ENCODE data around the gene CALR3. TPM values are rescaled to one million over a fixed set of nuclear protein-coding genes. Genes with fewer than 3 reads are reported as not detected.

CALR3 gene
- total RNA-seq, 4 donors from 2014 or later, result not detected

DNA sequence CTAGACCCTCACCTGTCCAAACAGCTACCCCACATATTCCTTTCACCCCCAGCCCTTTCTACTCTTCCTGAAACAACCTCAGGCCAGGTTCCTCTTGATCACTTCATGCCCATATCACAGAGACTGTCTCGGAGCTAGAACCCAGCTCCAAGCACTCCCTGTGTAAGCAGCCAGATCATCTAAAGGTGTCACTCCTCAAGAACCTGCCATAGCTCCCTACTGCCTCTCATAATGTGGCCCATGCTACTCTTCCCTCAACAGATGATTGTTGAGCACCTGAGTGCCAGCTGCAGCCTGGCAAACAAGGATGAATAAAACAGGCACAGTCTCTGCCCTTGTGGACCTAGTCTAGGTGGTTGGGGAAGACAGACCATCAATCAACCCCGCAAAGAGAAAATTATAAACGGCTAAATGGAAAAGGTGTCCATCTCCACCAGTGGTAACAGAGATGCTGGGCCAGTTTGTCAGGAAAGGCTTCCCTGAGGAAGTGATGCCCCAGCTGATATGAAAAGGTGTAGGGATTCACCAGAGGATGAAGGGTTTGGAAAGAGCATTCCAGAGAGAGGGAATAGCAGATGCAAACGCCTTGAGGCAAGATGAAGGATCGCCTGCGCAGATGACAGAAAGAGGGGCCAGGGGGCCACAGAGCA is 32.5 kb downstream of the CALR3 start:
- Histone ChIP-seq H3K9me3 (no peaks in the 10 kb centered on the region), H3K4me1 (peaks cover 66 to 76% (median 70%) of the 10 kb centered on the region in 4 donors), H3K27me3 (no peaks in the 10 kb centered on the region), H3K4me3 (no peak overlapping the region), H3K27ac (replicated peaks in 1 of 4) (no peak overlapping the region), H3K36me3 (peaks cover 0 to 4% (median 0%) of the 10 kb centered on the region in 4 donors)
- intact Hi-C loops (cut with DNase I), result no loop called here
- no peak for DNase-seq (ENCODE audit: extremely low spot score)
- 74% methylated on average over 6 of the region's 6 CpGs for WGBS
- no peak for TF ChIP-seq POLR2AphosphoS5 (IDR thresholded peaks at IDR 0.05)

DNA sequence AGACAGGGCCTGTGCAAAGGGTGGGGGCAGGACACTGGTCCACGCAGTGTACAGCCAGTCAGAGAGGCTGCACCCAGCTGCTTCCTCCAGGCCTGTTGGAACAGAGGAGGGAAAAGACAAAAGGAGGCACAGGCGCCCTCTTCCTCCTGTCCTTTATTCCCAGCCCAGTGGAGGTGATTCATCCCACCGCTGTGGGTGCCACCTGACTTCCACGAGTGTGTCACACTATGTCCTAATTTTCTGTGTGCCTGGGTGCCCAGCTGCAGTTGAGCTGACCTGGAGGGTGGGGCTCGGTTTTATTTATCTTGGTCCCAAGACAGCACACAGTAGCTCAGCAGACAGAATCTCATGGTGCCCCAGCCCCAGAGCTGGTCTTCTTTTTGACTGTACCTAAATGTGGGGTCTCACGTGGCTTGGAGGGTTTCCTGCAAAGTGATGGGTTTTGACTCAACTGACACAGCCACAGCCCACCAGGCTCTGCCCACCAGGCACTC is 33.2 kb downstream of the CALR3 start:
- TF ChIP-seq, protein P1, sequence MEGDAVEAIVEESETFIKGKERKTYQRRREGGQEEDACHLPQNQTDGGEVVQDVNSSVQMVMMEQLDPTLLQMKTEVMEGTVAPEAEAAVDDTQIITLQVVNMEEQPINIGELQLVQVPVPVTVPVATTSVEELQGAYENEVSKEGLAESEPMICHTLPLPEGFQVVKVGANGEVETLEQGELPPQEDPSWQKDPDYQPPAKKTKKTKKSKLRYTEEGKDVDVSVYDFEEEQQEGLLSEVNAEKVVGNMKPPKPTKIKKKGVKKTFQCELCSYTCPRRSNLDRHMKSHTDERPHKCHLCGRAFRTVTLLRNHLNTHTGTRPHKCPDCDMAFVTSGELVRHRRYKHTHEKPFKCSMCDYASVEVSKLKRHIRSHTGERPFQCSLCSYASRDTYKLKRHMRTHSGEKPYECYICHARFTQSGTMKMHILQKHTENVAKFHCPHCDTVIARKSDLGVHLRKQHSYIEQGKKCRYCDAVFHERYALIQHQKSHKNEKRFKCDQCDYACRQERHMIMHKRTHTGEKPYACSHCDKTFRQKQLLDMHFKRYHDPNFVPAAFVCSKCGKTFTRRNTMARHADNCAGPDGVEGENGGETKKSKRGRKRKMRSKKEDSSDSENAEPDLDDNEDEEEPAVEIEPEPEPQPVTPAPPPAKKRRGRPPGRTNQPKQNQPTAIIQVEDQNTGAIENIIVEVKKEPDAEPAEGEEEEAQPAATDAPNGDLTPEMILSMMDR (IDR thresholded peaks at IDR 0.05), result no peak
- no peak for TF ChIP-seq POLR2AphosphoS5 (IDR thresholded peaks at IDR 0.05)
- no peak for TF ChIP-seq EP300 (IDR thresholded peaks at IDR 0.05)
- no peak for TF ChIP-seq POLR2A (IDR thresholded peaks at IDR 0.05; ENCODE audit: low read depth)
- 78% methylated on average over 6 of the region's 6 CpGs for WGBS
- no peak overlapping the region for H3K4me3 ChIP-seq
- H3K27ac ChIP-seq (replicated peaks in 1 of 4), result no peak overlapping the region
- intact Hi-C loops (cut with DNase I), result no loop called here
- no peak for DNase-seq (ENCODE audit: extremely low spot score)
- H3K9me3 ChIP-seq, result no peaks in the 10 kb centered on the region
- no peaks in the 10 kb centered on the region for H3K27me3 ChIP-seq
- peaks cover 66 to 76% (median 71%) of the 10 kb centered on the region in 4 donors for H3K4me1 ChIP-seq
- peaks cover 0 to 4% (median 0%) of the 10 kb centered on the region in 4 donors for H3K36me3 ChIP-seq

GRCh38 chr19:16461630-16462051 is 34.3 kb downstream of the CALR3 start:
- peak overlapping the region in 1 of 4 donors; percentile 36 for H3K27ac ChIP-seq (replicated peaks in 1 of 4)
- H3K4me3 ChIP-seq, result no peak overlapping the region
- WGBS, result 63% methylated on average over 9 of the region's 9 CpGs

GRCh38 chr19:16460454-16460853 is 35.5 kb downstream of the CALR3 start:
- intact Hi-C loops (cut with DNase I), result no loop called here
- no peaks in the 10 kb centered on the region for H3K27me3 ChIP-seq
- DNase-seq (ENCODE audit: extremely low spot score), result no peak
- no peak overlapping the region for H3K27ac ChIP-seq (replicated peaks in 1 of 4)
- no peaks in the 10 kb centered on the region for H3K9me3 ChIP-seq
- H3K4me1 ChIP-seq, result peaks cover 71 to 80% (median 77%) of the 10 kb centered on the region in 4 donors
- H3K36me3 ChIP-seq, result peaks cover 0 to 4% (median 0%) of the 10 kb centered on the region in 4 donors
- H3K4me3 ChIP-seq, result no peak overlapping the region
- WGBS, result 64% methylated on average over 8 of the region's 8 CpGs
- TF ChIP-seq EP300 (IDR thresholded peaks at IDR 0.05) (no peak), POLR2A (IDR thresholded peaks at IDR 0.05; ENCODE audit: low read depth) (no peak), POLR2AphosphoS5 (IDR thresholded peaks at IDR 0.05) (no peak)
- TF ChIP-seq, protein P1 (IDR thresholded peaks at IDR 0.05), result no peak

More at GRCh38 chr19:16461630-16462051, 34.3 kb downstream of the CALR3 start:
- Histone ChIP-seq H3K4me1 (peaks cover 66 to 77% (median 72%) of the 10 kb centered on the region in 4 donors), H3K36me3 (peaks cover 0 to 4% (median 0%) of the 10 kb centered on the region in 4 donors), H3K9me3 (no peaks in the 10 kb centered on the region), H3K27me3 (no peaks in the 10 kb centered on the region)
- DNase-seq (ENCODE audit: extremely low spot score), result no peak
- intact Hi-C loops (cut with DNase I), result no loop called here
- TF ChIP-seq POLR2A (IDR thresholded peaks at IDR 0.05; ENCODE audit: low read depth) (no peak), POLR2AphosphoS5 (IDR thresholded peaks at IDR 0.05) (no peak), EP300 (IDR thresholded peaks at IDR 0.05) (no peak)
- TF ChIP-seq, protein P1 (IDR thresholded peaks at IDR 0.05), result no peak

DNA sequence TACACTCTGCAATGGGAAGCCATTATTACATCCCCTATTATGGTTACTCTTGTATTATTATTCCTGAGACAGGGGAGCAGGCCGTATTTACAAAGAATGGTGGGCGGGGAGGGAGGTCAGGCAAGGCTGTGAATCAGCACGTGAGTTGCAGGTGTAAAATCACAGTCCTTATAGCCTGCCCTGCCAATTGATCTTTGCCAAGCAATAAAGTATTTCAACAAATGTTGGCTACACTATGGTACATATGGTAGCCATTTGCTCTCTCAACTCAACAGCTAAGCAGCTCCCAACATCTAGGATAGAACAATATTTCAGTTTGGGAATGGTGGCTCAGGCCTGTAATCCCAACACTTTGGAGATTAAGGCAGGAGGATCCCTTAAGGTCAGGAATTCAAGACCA is 36.3 kb downstream of the CALR3 start:
- peaks cover 74 to 81% (median 78%) of the 10 kb centered on the region in 4 donors for H3K4me1 ChIP-seq

More for the DNA sequence above, 36.3 kb downstream of the CALR3 start:
- WGBS, result 94% methylated on average over 3 of the region's 3 CpGs
- no peak for DNase-seq (ENCODE audit: extremely low spot score)
- Histone ChIP-seq H3K4me3 (no peak overlapping the region), H3K27ac (replicated peaks in 1 of 4) (no peak overlapping the region), H3K27me3 (no peaks in the 10 kb centered on the region), H3K9me3 (no peaks in the 10 kb centered on the region), H3K36me3 (peaks cover 0 to 4% (median 0%) of the 10 kb centered on the region in 4 donors)
- intact Hi-C loops (cut with DNase I), result no loop called here
- TF ChIP-seq EP300 (IDR thresholded peaks at IDR 0.05) (no peak), POLR2AphosphoS5 (IDR thresholded peaks at IDR 0.05) (no peak), POLR2A (IDR thresholded peaks at IDR 0.05; ENCODE audit: low read depth) (no peak)
- TF ChIP-seq, protein P1 (IDR thresholded peaks at IDR 0.05), result no peak
